Activated T-helper 17 cell treated with anti-CD3 and anti-CD28 coated beads, Interleukin-2, amount 50 U/mL, for 72 hours (primary cell): ENCODE results near the gene ACVRL1. TPM values are rescaled to one million over a fixed set of nuclear protein-coding genes. Genes with fewer than 3 reads are reported as not detected.
A peak's percentile ranks its signal among the peaks of the same experiment; 100 is the strongest.

Source experiments
- ATAC-seq: fragments of 150-1000 bp; cut with Tn5 transposase; replicated peaks from 2 replicates; pipeline ENCODE4 v1.10.0; 2021; ENCODE audit warnings: mild to moderate bottlenecking, moderate library complexity
- H3K27ac Mint-ChIP-seq: one replicate; pipeline ENCODE4 v1.8.0; 2022; ENCODE audit warnings: mixed read lengths
- H3K27me3 Mint-ChIP-seq: one replicate; pipeline ENCODE4 v1.8.0; 2022; ENCODE audit warnings: mixed read lengths
- H3K36me3 Mint-ChIP-seq: one replicate; pipeline ENCODE4 v1.8.0; 2022; ENCODE audit warnings: low read depth, mild to moderate bottlenecking, mixed read lengths
- H3K4me1 Mint-ChIP-seq: one replicate; pipeline ENCODE4 v1.8.0; 2022; ENCODE audit warnings: mixed read lengths
- H3K4me3 Mint-ChIP-seq: one replicate; pipeline ENCODE4 v1.8.0; 2022; ENCODE audit warnings: mild to moderate bottlenecking, mixed read lengths
- H3K9me3 Mint-ChIP-seq: one replicate; pipeline ENCODE4 v1.8.0; 2022; ENCODE audit warnings: mixed read lengths
- total RNA-seq, 2 donors: library from RNA; stranded (reverse); gene quantifications; one replicate each; pipeline ENCODE4 v1.2.3, GENCODE V29; 2022

The ACVRL1 gene
- total RNA-seq, 2 donors from 2014 or later, result not detected

GRCh38 chr12:51962737-51963136 lies 55.4 kb downstream of the ACVRL1 start:
- ATAC-seq, result no peak
- no peaks in the 10 kb centered on the region for H3K36me3 Mint-ChIP-seq
- H3K4me1 Mint-ChIP-seq, result peaks cover 12% of the 10 kb centered on the region
- no peak overlapping the region for H3K4me3 Mint-ChIP-seq
- no peak overlapping the region for H3K27ac Mint-ChIP-seq
- no peaks in the 10 kb centered on the region for H3K27me3 Mint-ChIP-seq
- no peaks in the 10 kb centered on the region for H3K9me3 Mint-ChIP-seq

- no peaks in the 10 kb centered on the region for H3K27me3 Mint-ChIP-seq
Measured at GRCh38 chr12:51963477-51963876, 56.2 kb downstream of the ACVRL1 start.

DNA sequence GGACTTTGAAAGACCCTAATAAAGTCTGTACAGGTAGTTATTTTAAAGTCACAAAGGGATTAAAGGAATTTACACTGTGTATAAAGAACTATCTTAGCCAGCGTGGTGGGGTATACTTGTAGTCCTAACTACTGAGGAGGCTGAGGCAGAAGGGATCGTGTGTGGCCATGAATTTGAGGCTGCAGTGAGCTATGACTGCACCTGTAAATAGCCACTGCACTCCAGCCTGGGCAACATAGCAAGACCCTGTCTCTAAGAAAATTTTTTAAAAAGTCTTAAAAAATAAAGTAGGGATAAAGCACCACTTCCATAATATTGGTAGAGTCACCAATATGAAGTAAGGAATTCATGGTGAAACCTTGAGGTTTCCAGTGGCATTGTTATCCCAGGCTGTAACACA lies 62.3 kb downstream of the ACVRL1 start:
- Mint-ChIP-seq H3K4me1 (peaks cover 42% of the 10 kb centered on the region), H3K27me3 (no peaks in the 10 kb centered on the region), H3K9me3 (no peaks in the 10 kb centered on the region), H3K36me3 (no peaks in the 10 kb centered on the region), H3K4me3 (peak overlapping the region; percentile 72), H3K27ac (peak overlapping the region; percentile 64)
- no peak for ATAC-seq

More at GRCh38 chr12:51963477-51963876, 56.2 kb downstream of the ACVRL1 start:
- no peak overlapping the region for H3K27ac Mint-ChIP-seq
- H3K4me1 Mint-ChIP-seq, result peaks cover 12% of the 10 kb centered on the region
- H3K4me3 Mint-ChIP-seq, result no peak overlapping the region
- no peak for ATAC-seq
- no peaks in the 10 kb centered on the region for H3K9me3 Mint-ChIP-seq
- no peaks in the 10 kb centered on the region for H3K36me3 Mint-ChIP-seq

DNA sequence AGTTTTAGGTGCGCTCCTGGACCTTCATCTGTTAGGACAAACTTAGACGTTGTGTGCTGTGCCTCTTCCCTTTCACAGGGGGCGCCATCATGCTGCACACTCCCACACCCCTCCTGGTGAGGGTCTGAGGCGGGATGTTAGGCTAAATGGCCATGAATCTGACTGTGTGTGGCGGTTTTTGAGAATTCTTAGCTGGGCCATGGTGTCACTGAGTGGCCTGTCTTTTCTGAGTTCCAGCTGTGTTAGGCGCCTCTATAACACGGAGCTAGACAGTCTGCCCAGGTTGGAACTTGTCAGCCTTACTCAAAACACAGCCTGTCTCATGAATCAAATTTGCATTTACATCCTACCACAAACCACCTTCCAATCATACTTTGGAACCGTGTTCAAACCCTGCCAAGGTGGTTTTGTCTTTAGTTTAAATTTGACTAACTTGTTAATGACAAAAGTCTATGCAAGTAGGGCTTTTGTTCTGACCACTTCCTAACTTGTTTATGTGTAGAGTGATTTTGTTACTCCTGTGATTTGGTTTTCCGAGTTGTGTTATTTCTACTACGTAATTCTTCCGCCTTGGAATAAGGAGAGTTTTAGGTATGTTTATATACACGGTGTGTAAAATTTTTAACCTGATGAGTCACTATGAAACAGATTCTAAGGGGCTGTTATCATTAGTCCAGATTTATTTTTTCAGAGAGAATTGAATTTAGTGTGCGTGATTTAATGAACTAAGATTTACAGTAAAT lies 63.8 kb downstream of the ACVRL1 start:
- no peaks in the 10 kb centered on the region for H3K27me3 Mint-ChIP-seq
- peak; percentile 90 for ATAC-seq
- no peaks in the 10 kb centered on the region for H3K9me3 Mint-ChIP-seq
- H3K4me1 Mint-ChIP-seq, result peaks cover 57% of the 10 kb centered on the region
- peaks cover 13% of the 10 kb centered on the region for H3K36me3 Mint-ChIP-seq
- H3K4me3 Mint-ChIP-seq, result peak overlapping the region; percentile 72
- H3K27ac Mint-ChIP-seq, result peak overlapping the region; percentile 64

GRCh38 chr12:51971679-51972421 lies 64.5 kb downstream of the ACVRL1 start:
- Mint-ChIP-seq H3K27ac (peak overlapping the region; percentile 64), H3K27me3 (no peaks in the 10 kb centered on the region)
- ATAC-seq, result peak; percentile 6

GRCh38 chr12:51972422-51972812 lies 65.1 kb downstream of the ACVRL1 start:
- Mint-ChIP-seq H3K4me1 (peaks cover 61% of the 10 kb centered on the region), H3K36me3 (peaks cover 26% of the 10 kb centered on the region), H3K27ac (no peak overlapping the region), H3K27me3 (no peaks in the 10 kb centered on the region), H3K9me3 (no peaks in the 10 kb centered on the region), H3K4me3 (peak overlapping the region; percentile 72)
- no peak for ATAC-seq

More at GRCh38 chr12:51971679-51972421, 64.5 kb downstream of the ACVRL1 start:
- Mint-ChIP-seq H3K4me1 (peaks cover 61% of the 10 kb centered on the region), H3K4me3 (peak overlapping the region; percentile 72), H3K9me3 (no peaks in the 10 kb centered on the region), H3K36me3 (peaks cover 21% of the 10 kb centered on the region)

- Mint-ChIP-seq H3K27ac (no peak overlapping the region), H3K27me3 (no peaks in the 10 kb centered on the region), H3K36me3 (peaks cover 30% of the 10 kb centered on the region), H3K9me3 (no peaks in the 10 kb centered on the region), H3K4me1 (peaks cover 61% of the 10 kb centered on the region), H3K4me3 (peak overlapping the region; percentile 72)
- ATAC-seq, result peak; percentile 60
Measured at GRCh38 chr12:51972849-51973273, 65.6 kb downstream of the ACVRL1 start.

Other genes starting within 250 kb of the ACVRL1 start
- under 1 TPM; 0.50 to 0.53 TPM for gene FIGNL2, start 58.8 kb upstream of the ACVRL1 start, total RNA-seq
- gene ANKRD33, start 19.4 kb upstream of the ACVRL1 start, total RNA-seq, result not detected
- 1 to 10 TPM; 6.8 TPM for gene ACVR1B, start 44.2 kb downstream of the ACVRL1 start, total RNA-seq
- 10 to 100 TPM in 1 of 2 donors, 1 to 10 TPM in 1; 3.5 to 26.3 TPM for gene TAMALIN, start 99.4 kb downstream of the ACVRL1 start, total RNA-seq
- 10 to 100 TPM in 1 of 2 donors, 1 to 10 TPM in 1; 9.9 to 47.6 TPM for gene NR4A1, start 143.9 kb downstream of the ACVRL1 start, total RNA-seq
- gene ATG101, start 162.5 kb downstream of the ACVRL1 start, total RNA-seq, result 10 to 100 TPM; 27.6 to 31.1 TPM
- not detected for gene SMIM41, start 172.2 kb downstream of the ACVRL1 start, total RNA-seq